K562 (cell line): ENCODE data around the gene S100A9. TPM values are rescaled to one million over a fixed set of nuclear protein-coding genes. Genes with fewer than 3 reads are reported as not detected.
A peak's percentile ranks its signal among the peaks of the same experiment; 100 is the strongest.

Source experiments
- CHD2 ChIP-seq: IDR thresholded peaks from 2 replicates; pipeline ENCODE4 v1.6.1; 2011; ENCODE audit warnings: low read depth, low read length
- CXXC5 ChIP-seq: fragments of 250-450 bp; sonication (Bioruptor Pico); IDR thresholded peaks from 2 replicates; pipeline ENCODE4 v1.8.0; 2022; ENCODE audit warnings: inconsistent platforms, mild to moderate bottlenecking, moderate library complexity
- FUS ChIP-seq: fragments of 200-400 bp; formaldehyde crosslinking; optimal IDR thresholded peaks from 2 replicates; pipeline ENCODE3; 2017; ENCODE audit warnings: low read depth, low read length
- HES1 ChIP-seq: fragments of 450-650 bp; IDR thresholded peaks from 2 replicates; pipeline ENCODE4 v1.6.1; 2016; ENCODE audit warnings: low read depth, mild to moderate bottlenecking, moderate library complexity
- NELFE ChIP-seq: IDR thresholded peaks from 2 replicates; pipeline ENCODE4 v1.6.1; 2011; ENCODE audit warnings: mild to moderate bottlenecking; ENCODE audit not compliant: insufficient read depth, insufficient read length
- POLR3G ChIP-seq: IDR thresholded peaks from 2 replicates; pipeline ENCODE4 v1.6.1; 2011; ENCODE audit not compliant: insufficient read length, insufficient replicate concordance; ENCODE audit errors: extremely low read depth
- SUPT5H ChIP-seq: fragments of 450-650 bp; IDR thresholded peaks from 2 replicates; pipeline ENCODE4 v1.6.1; 2016
- TAF15 ChIP-seq: fragments of 200-400 bp; formaldehyde crosslinking; IDR thresholded peaks from 2 replicates; pipeline ENCODE4 v1.6.1; 2017; ENCODE audit warnings: mild to moderate bottlenecking, low read depth, low read length, moderate library complexity
- ZMIZ1 ChIP-seq, 2 experiments: fragments of 150-350 bp in 1 of 2; IDR thresholded peaks; 2 replicates each; pipeline ENCODE4 v1.6.1; 2012 to 2016; ENCODE audit warnings: low read depth in 2 of 2, low read length in 2 of 2, mild to moderate bottlenecking in 1 of 2, moderate library complexity in 1 of 2
- polyA plus RNA-seq, 8 experiments: library from polyadenylated mRNA; depleted of rRNA in 4 of 8; stranded (reverse) in 5 of 8; unstranded in 3 of 8; fragments of >200 nt; fragmentation: Nextera tagmentation in 2 of 8; fragmentation: Illumina TruSeq in 1 of 8; extraction: Ambion mirVana in 2 of 8; extraction: Trizol in 1 of 8; gene quantifications; 2 replicates each; pipeline versions ENCODE4 v1.2.1 to v1.2.3, GENCODE V29; 2011 to 2014; ENCODE audit warnings: inconsistent platforms in 1 of 8, missing spikeins in 1 of 8
- total RNA-seq, 7 experiments: library from RNA; depleted of rRNA in 6 of 7; stranded (reverse); fragments of >200 nt in 6 of 7; fragmentation: Illumina TruSeq in 2 of 7; extraction: Trizol in 2 of 7; gene quantifications; 2 replicates each; pipeline versions ENCODE4 v1.2.1 to v1.2.3, GENCODE V29; 2011 to 2021; ENCODE audit warnings: low replicate concordance in 1 of 7
- TF ChIP-seq, protein P1 (sequence below): fragments of 450-650 bp; IDR thresholded peaks from 2 replicates; pipeline ENCODE4 v1.6.1; 2016; ENCODE audit warnings: low read depth
- TF ChIP-seq, protein P2 (sequence below): fragments of 450-650 bp; IDR thresholded peaks from 2 replicates; pipeline ENCODE4 v1.7.1; 2018; ENCODE audit warnings: mild to moderate bottlenecking, low read depth; ENCODE audit not compliant: partially characterized antibody

The S100A9 gene
- total and polyA plus RNA-seq, 9 of the 15 experiments (the other 6 are each of a cell fraction or from before 2014, with no cell fraction given) = 0.80 TPM; not detected in 8

DNA sequence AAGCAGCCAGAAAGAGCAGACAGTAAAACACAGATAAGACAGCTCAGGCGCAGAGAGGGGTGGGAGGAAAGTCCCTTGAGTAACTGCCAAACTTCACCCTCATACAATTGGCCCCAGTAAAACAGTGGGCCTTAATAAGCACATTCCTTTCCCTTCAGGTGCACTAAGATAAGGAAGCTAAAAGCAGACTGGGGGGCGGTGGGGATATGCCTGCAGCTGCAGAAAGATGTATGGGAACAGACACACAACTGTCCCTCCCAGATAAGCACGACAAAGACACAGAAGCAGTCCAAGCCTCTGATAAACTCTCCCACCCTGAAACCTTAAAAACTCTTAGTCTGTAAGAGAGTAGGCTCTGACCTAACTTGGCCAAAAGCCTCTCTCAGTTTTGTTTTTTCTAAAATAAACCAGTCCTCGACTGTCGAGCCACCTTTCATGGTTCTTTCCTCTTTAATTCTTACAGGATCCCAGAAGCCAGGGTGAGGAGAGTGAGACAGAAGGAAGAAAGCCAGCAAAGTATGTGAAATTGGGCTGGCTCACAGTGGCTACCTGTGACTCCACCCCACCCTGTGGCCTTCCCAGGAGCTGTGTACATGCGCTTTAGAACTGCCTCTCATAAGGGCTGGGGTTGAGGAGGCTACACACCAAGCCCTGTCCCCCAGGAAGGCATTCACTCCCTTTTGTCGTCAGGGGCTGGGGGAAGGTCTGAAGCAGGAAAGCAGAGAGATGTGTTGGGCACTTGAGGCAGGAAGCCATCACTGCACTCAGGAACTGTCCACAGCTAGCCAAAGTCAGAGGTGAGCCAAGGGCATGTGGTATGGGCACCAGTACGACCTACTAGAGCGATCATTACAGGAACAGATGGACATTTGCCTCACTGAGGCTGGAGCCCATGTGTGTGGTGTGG lies 13.6 kb upstream of the S100A9 start (continued):
- TF ChIP-seq, protein P1, sequence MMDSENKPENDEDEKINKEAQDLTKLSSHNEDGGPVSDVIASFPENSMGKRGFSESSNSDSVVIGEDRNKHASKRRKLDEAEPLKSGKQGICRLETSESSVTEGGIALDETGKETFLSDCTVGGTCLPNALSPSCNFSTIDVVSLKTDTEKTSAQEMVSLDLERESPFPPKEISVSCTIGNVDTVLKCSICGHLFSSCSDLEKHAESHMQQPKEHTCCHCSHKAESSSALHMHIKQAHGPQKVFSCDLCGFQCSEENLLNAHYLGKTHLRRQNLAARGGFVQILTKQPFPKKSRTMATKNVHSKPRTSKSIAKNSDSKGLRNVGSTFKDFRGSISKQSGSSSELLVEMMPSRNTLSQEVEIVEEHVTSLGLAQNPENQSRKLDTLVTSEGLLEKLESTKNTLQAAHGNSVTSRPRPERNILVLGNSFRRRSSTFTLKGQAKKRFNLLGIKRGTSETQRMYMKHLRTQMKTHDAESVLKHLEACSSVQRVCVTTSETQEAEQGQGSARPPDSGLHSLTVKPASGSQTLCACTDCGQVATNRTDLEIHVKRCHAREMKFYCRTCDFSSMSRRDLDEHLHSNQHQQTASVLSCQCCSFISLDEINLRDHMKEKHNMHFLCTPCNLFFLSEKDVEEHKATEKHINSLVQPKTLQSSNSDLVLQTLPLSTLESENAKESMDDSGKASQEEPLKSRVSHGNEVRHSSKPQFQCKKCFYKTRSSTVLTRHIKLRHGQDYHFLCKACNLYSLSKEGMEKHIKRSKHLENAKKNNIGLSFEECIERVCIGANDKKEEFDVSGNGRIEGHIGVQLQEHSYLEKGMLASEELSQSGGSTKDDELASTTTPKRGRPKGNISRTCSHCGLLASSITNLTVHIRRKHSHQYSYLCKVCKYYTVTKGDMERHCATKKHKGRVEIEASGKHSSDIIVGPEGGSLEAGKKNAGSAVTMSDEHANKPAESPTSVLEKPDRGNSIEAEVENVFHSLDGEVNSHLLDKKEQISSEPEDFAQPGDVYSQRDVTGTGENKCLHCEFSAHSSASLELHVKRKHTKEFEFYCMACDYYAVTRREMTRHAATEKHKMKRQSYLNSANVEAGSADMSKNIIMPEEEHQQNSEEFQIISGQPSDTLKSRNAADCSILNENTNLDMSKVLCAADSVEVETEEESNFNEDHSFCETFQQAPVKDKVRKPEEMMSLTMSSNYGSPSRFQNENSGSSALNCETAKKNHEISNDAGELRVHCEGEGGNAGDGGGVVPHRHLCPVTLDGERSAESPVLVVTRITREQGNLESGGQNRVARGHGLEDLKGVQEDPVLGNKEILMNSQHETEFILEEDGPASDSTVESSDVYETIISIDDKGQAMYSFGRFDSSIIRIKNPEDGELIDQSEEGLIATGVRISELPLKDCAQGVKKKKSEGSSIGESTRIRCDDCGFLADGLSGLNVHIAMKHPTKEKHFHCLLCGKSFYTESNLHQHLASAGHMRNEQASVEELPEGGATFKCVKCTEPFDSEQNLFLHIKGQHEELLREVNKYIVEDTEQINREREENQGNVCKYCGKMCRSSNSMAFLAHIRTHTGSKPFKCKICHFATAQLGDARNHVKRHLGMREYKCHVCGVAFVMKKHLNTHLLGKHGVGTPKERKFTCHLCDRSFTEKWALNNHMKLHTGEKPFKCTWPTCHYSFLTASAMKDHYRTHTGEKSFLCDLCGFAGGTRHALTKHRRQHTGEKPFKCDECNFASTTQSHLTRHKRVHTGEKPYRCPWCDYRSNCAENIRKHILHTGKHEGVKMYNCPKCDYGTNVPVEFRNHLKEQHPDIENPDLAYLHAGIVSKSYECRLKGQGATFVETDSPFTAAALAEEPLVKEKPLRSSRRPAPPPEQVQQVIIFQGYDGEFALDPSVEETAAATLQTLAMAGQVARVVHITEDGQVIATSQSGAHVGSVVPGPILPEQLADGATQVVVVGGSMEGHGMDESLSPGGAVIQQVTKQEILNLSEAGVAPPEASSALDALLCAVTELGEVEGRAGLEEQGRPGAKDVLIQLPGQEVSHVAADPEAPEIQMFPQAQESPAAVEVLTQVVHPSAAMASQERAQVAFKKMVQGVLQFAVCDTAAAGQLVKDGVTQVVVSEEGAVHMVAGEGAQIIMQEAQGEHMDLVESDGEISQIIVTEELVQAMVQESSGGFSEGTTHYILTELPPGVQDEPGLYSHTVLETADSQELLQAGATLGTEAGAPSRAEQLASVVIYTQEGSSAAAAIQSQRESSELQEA = peak; percentile 33; the same call in 1 of the 2 replicates
- no peak for TF ChIP-seq FUS
- TF ChIP-seq, protein P2, sequence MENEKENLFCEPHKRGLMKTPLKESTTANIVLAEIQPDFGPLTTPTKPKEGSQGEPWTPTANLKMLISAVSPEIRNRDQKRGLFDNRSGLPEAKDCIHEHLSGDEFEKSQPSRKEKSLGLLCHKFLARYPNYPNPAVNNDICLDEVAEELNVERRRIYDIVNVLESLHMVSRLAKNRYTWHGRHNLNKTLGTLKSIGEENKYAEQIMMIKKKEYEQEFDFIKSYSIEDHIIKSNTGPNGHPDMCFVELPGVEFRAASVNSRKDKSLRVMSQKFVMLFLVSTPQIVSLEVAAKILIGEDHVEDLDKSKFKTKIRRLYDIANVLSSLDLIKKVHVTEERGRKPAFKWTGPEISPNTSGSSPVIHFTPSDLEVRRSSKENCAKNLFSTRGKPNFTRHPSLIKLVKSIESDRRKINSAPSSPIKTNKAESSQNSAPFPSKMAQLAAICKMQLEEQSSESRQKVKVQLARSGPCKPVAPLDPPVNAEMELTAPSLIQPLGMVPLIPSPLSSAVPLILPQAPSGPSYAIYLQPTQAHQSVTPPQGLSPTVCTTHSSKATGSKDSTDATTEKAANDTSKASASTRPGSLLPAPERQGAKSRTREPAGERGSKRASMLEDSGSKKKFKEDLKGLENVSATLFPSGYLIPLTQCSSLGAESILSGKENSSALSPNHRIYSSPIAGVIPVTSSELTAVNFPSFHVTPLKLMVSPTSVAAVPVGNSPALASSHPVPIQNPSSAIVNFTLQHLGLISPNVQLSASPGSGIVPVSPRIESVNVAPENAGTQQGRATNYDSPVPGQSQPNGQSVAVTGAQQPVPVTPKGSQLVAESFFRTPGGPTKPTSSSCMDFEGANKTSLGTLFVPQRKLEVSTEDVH = peak; percentile 62
- peak; percentile 92 for TF ChIP-seq CXXC5 (CRISPR knock-in tag)
- no peak for TF ChIP-seq POLR3G
- peak; percentile 98 for TF ChIP-seq HES1
- no peak for TF ChIP-seq CHD2
- no peak for TF ChIP-seq NELFE
- TF ChIP-seq TAF15 = no peak
- TF ChIP-seq ZMIZ1 (IDR thresholded peaks at IDR 0.05; ENCODE audit: low read depth in 2 of 2, low read length in 2 of 2) = peak in 1 of 2 experiments; percentile 98; a peak in 2 of 4 replicates
- no peak for TF ChIP-seq SUPT5H
